ENCODE results near the gene IP6K3. TPM values are rescaled to one million over a fixed set of nuclear protein-coding genes. Genes with fewer than 3 reads are reported as not detected.

IP6K3 gene
- polyA plus RNA-seq, 1 donor (not counting 4 experiments of a cell fraction or from before 2014, with no cell fraction given), result not detected

GRCh38 chr6:33726696-33727095 is 20.0 kb downstream of the IP6K3 start:
- FAIRE-seq (no peak), DNase-seq (ENCODE audit: low read depth, low spot score) (no peak)
- H3K9ac ChIP-seq (ENCODE audit: control insufficient read depth, extremely low read depth, insufficient read depth, low read length), result no peak overlapping the region
- H3K4me2 ChIP-seq (ENCODE audit: control insufficient read depth, extremely low read depth, insufficient read depth, low read depth, low read length), result no peak overlapping the region
- dilution Hi-C loops (cut with MboI; ENCODE audit: extremely low pct_ligation_motif_present, low sequenced_read_pairs), result no loop called here
- H4K20me1 ChIP-seq (ENCODE audit: control insufficient read depth, extremely low read depth, insufficient read depth, low read length), result no peaks in the 10 kb centered on the region
- H3K79me2 ChIP-seq (ENCODE audit: control insufficient read depth, insufficient read depth, low read length), result no peaks in the 10 kb centered on the region
- no peaks in the 10 kb centered on the region for H3K9me3 ChIP-seq (ENCODE audit: control insufficient read depth, low read depth, low read length)
- H2AFZ ChIP-seq (ENCODE audit: control insufficient read depth, low read length), result no peak overlapping the region
- no peak for TF ChIP-seq EZH2 (IDR thresholded peaks at IDR 0.05; ENCODE audit: low read length)
- TF ChIP-seq CTCF (optimal IDR thresholded peaks at IDR 0.05 in 1 of 3, IDR thresholded peaks at IDR 0.05 in 1 of 3, conservative IDR thresholded peaks at IDR 0.05 in 1 of 3; ENCODE audit: extremely low read depth in 1 of 3, insufficient read depth in 2 of 3, low read length in 3 of 3), result no peak
- H3K4me3 ChIP-seq (ENCODE audit: control insufficient read depth in 2 of 3, extremely low read depth in 1 of 3, insufficient read depth in 2 of 3, low read depth in 1 of 3, low read length in 3 of 3), result no peak overlapping the region
- peaks cover 30% of the 10 kb centered on the region for H3K27me3 ChIP-seq (ENCODE audit: control insufficient read depth, extremely low read depth, insufficient read depth, low read length)
- no peak overlapping the region for H3K27ac ChIP-seq (ENCODE audit: control insufficient read depth, insufficient read depth, low read length)
- no peaks in the 10 kb centered on the region for H3K36me3 ChIP-seq (ENCODE audit: control insufficient read depth in 2 of 2, extremely low read depth in 1 of 2, insufficient read depth in 2 of 2, low read length in 2 of 2)
- no peaks in the 10 kb centered on the region for H3K4me1 ChIP-seq (ENCODE audit: control insufficient read depth, extremely low read depth, insufficient read depth, low read length)
- H3K9me1 ChIP-seq (ENCODE audit: control insufficient read depth, extremely low read depth, insufficient read depth, low read length), result no peaks in the 10 kb centered on the region

GRCh38 chr6:33725891-33726673 is 20.6 kb downstream of the IP6K3 start:
- Histone ChIP-seq H3K27me3 (ENCODE audit: control insufficient read depth, extremely low read depth, insufficient read depth, low read length) (peaks cover 30% of the 10 kb centered on the region), H2AFZ (ENCODE audit: control insufficient read depth, low read length) (no peak overlapping the region), H3K9me3 (ENCODE audit: control insufficient read depth, low read depth, low read length) (no peaks in the 10 kb centered on the region), H3K4me2 (ENCODE audit: control insufficient read depth, extremely low read depth, insufficient read depth, low read depth, low read length) (no peak overlapping the region), H3K79me2 (ENCODE audit: control insufficient read depth, insufficient read depth, low read length) (no peaks in the 10 kb centered on the region), H3K4me3 (ENCODE audit: control insufficient read depth in 2 of 3, extremely low read depth in 1 of 3, insufficient read depth in 2 of 3, low read depth in 1 of 3, low read length in 3 of 3) (no peak overlapping the region), H3K9ac (ENCODE audit: control insufficient read depth, extremely low read depth, insufficient read depth, low read length) (no peak overlapping the region), H3K4me1 (ENCODE audit: control insufficient read depth, extremely low read depth, insufficient read depth, low read length) (no peaks in the 10 kb centered on the region), H3K27ac (ENCODE audit: control insufficient read depth, insufficient read depth, low read length) (no peak overlapping the region), H3K36me3 (ENCODE audit: control insufficient read depth in 2 of 2, extremely low read depth in 1 of 2, insufficient read depth in 2 of 2, low read length in 2 of 2) (no peaks in the 10 kb centered on the region), H3K9me1 (ENCODE audit: control insufficient read depth, extremely low read depth, insufficient read depth, low read length) (no peaks in the 10 kb centered on the region), H4K20me1 (ENCODE audit: control insufficient read depth, extremely low read depth, insufficient read depth, low read length) (no peaks in the 10 kb centered on the region)
- no peak for TF ChIP-seq CTCF (optimal IDR thresholded peaks at IDR 0.05 in 1 of 3, IDR thresholded peaks at IDR 0.05 in 1 of 3, conservative IDR thresholded peaks at IDR 0.05 in 1 of 3; ENCODE audit: extremely low read depth in 1 of 3, insufficient read depth in 2 of 3, low read length in 3 of 3)
- no peak for TF ChIP-seq EZH2 (IDR thresholded peaks at IDR 0.05; ENCODE audit: low read length)
- dilution Hi-C loops (cut with MboI; ENCODE audit: extremely low pct_ligation_motif_present, low sequenced_read_pairs), result no loop called here
- FAIRE-seq (no peak), DNase-seq (ENCODE audit: low read depth, low spot score) (no peak)

All from keratinocyte (primary cell).